Globus pallidus (tissue), 1 donor: ENCODE results near the gene FLNA.
"Not testable (repeated sequence)": the region's sequence is repeated elsewhere in the genome, so short reads cannot be mapped to it uniquely, and the experiment has no call there.

Experiments
- DNase-seq: peaks from one replicate; pipeline ENCODE4 v3.0.0-alpha.2; 2015; ENCODE audit warnings: low spot score

Gene FLNA

GRCh38 chrX:154343063-154343462, 31.4 kb downstream of the FLNA start:
- DNase-seq: not testable (repeated sequence)

- DNase-seq: not testable (repeated sequence)
Observed at GRCh38 chrX:154341399-154342298, 32.8 kb downstream of the FLNA start.

- DNase-seq: no peak
Observed at GRCh38 chrX:154334496-154334895, 39.9 kb downstream of the FLNA start.

GRCh38 chrX:154333837-154334271, 40.6 kb downstream of the FLNA start:
- DNase-seq: no peak

GRCh38 chrX:154333116-154333515, 41.3 kb downstream of the FLNA start:
- DNase-seq: no peak

GRCh38 chrX:154332561-154332960, 41.9 kb downstream of the FLNA start:
- DNase-seq: no peak

- no peak for DNase-seq
Observed at GRCh38 chrX:154329294-154329693, 45.1 kb downstream of the FLNA start.

- no peak for DNase-seq
Observed at GRCh38 chrX:154328646-154329045, 45.8 kb downstream of the FLNA start.

- no peak for DNase-seq
Observed at GRCh38 chrX:154327038-154327820, 47.2 kb downstream of the FLNA start.

GRCh38 chrX:154325541-154325940, 48.9 kb downstream of the FLNA start:
- no peak for DNase-seq

GRCh38 chrX:154323537-154323936, 50.9 kb downstream of the FLNA start:
- no peak for DNase-seq

- DNase-seq: no peak
Observed at GRCh38 chrX:154322890-154323289, 51.5 kb downstream of the FLNA start.

- no peak for DNase-seq
Observed at GRCh38 chrX:154321594-154321993, 52.8 kb downstream of the FLNA start.

- no peak for DNase-seq
Observed at GRCh38 chrX:154321152-154321551, 53.3 kb downstream of the FLNA start.

- DNase-seq: no peak
Observed at GRCh38 chrX:154320406-154320805, 54.0 kb downstream of the FLNA start.

GRCh38 chrX:154317391-154317995, 56.9 kb downstream of the FLNA start:
- no peak for DNase-seq

- DNase-seq: no peak
Observed at GRCh38 chrX:154315416-154315815, 59.0 kb downstream of the FLNA start.

GRCh38 chrX:154313147-154313546, 61.3 kb downstream of the FLNA start:
- DNase-seq: no peak

- no peak for DNase-seq
Observed at GRCh38 chrX:154312116-154312515, 62.3 kb downstream of the FLNA start.

GRCh38 chrX:154310616-154311536, 63.6 kb downstream of the FLNA start:
- DNase-seq: no peak

- no peak for DNase-seq
Observed at GRCh38 chrX:154309041-154309775, 65.2 kb downstream of the FLNA start.
